Caco-2 (cell line): ENCODE measurements around the gene CCDC137. TPM values are rescaled to one million over a fixed set of nuclear protein-coding genes. Genes with fewer than 3 reads are reported as not detected.

Source experiments
- BruUV-seq: library from RNA; stranded (reverse); fragments of 400-500 nt; replicated peaks from 2 replicates; lab custom pipeline; 2021; lab: Mats Ljungman, UMichigan
- CTCF ChIA-PET: fragments of 300-600 bp; sonication (Branson Sonifier 250); formaldehyde crosslinking; loops from one replicate; lab custom pipeline; 2022; ENCODE audit warnings: antibody characterized with exemption; lab: Charles Lee
- POLR2A ChIA-PET: fragments of 300-600 bp; sonication (Branson Sonifier 250); formaldehyde crosslinking; loops from one replicate; lab custom pipeline; 2022; ENCODE audit warnings: antibody characterized with exemption; lab: Charles Lee
- DNase-seq, 2 experiments: peaks; one replicate each; pipeline versions ENCODE4 v3.0.0 to v3.0.0-alpha.2; 2020 to 2022
- H3K27me3 ChIP-seq: replicated peaks from 2 replicates; pipeline ENCODE4 v1.6.0; 2011; ENCODE audit warnings: low read length; ENCODE audit not compliant: control insufficient read depth, insufficient read depth
- H3K36me3 ChIP-seq: 2 replicates; pipeline ENCODE4 v1.5.1; 2011; ENCODE audit warnings: low read length; ENCODE audit not compliant: control insufficient read depth, insufficient read depth
- H3K4me1 ChIP-seq: fragments of 250-450 bp; sonication (Bioruptor Pico); 2 replicates; pipeline ENCODE4 v1.5.1; 2020; ENCODE audit warnings: mild to moderate bottlenecking
- H3K4me3 ChIP-seq: 2 replicates; pipeline ENCODE4 v1.5.1; 2011; ENCODE audit warnings: low read depth, mild to moderate bottlenecking, control low read depth, low read length
- H3K9me3 ChIP-seq: fragments of 250-450 bp; sonication (Bioruptor Pico); 2 replicates; pipeline ENCODE4 v1.5.1; 2020; ENCODE audit warnings: mild to moderate bottlenecking, moderate library complexity
- H3K27ac Mint-ChIP-seq: one replicate; pipeline ENCODE4 v1.8.0; 2022; ENCODE audit warnings: mixed read lengths; ENCODE audit not compliant: unreplicated experiment
- H3K27me3 Mint-ChIP-seq: one replicate; pipeline ENCODE4 v1.8.0; 2022; ENCODE audit warnings: mixed read lengths; ENCODE audit not compliant: insufficient read depth, unreplicated experiment
- H3K36me3 Mint-ChIP-seq: one replicate; pipeline ENCODE4 v1.8.0; 2022; ENCODE audit warnings: mild to moderate bottlenecking, mixed read lengths; ENCODE audit not compliant: insufficient read depth, unreplicated experiment
- H3K4me1 Mint-ChIP-seq: one replicate; pipeline ENCODE4 v1.8.0; 2022; ENCODE audit warnings: low read depth, mixed read lengths; ENCODE audit not compliant: unreplicated experiment
- H3K4me3 Mint-ChIP-seq: one replicate; pipeline ENCODE4 v1.8.0; 2022; ENCODE audit warnings: mild to moderate bottlenecking, moderate library complexity, mixed read lengths; ENCODE audit not compliant: unreplicated experiment
- H3K9me3 Mint-ChIP-seq: one replicate; pipeline ENCODE4 v1.8.0; 2022; ENCODE audit warnings: mixed read lengths; ENCODE audit not compliant: unreplicated experiment
- CTCF ChIP-seq, 2 experiments: fragments of 200-600 bp in 1 of 2; IDR thresholded peaks; 1 replicate in 1 of 2; 2 replicates in 1 of 2; pipeline versions ENCODE4 v1.5.1 to v1.8.0; 2011 to 2022; ENCODE audit warnings: antibody characterized with exemption in 1 of 2, control low read depth in 1 of 2, inconsistent platforms in 1 of 2, low read depth in 1 of 2, low read length in 1 of 2, mild to moderate bottlenecking in 1 of 2, moderate library complexity in 1 of 2; ENCODE audit not compliant: insufficient read depth in 1 of 2, severe bottlenecking in 1 of 2, unreplicated experiment in 1 of 2
- intact Hi-C: fragments of 100-400 bp; cut with micrococcal nuclease; formaldehyde crosslinking; loops from one replicate; pipeline ENCODE4 v1.10.0; 2022; ENCODE audit not compliant: unreplicated experiment
- total RNA-seq: library from RNA; stranded (reverse); gene quantifications from 2 replicates; pipeline ENCODE4 v1.2.3, GENCODE V29; 2022

CCDC137 gene
- total RNA-seq, 1 experiment from 2014 or later, result 50.5 TPM

- intact Hi-C loops, result no loop called here
- H3K36me3 Mint-ChIP-seq, result peaks cover 85% of the 10 kb centered on the region
These were observed 28.3 kb downstream of the CCDC137 start for GRCh38 chr17:81694810-81695209.

GRCh38 chr17:81695211-81695610, 28.7 kb downstream of the CCDC137 start:
- ChIA-PET POLR2A (no interaction called here), CTCF (interaction anchor here (1.0 kb wide), 1 partner anchor 179 kb away, joined by 3 read pairs; no protein-coding TSS in a partner anchor)
- Histone ChIP-seq H3K36me3 (peaks cover 2% of the 10 kb centered on the region), H3K9me3 (no peaks in the 10 kb centered on the region), H3K4me1 (no peaks in the 10 kb centered on the region), H3K27me3 (no peaks in the 10 kb centered on the region), H3K4me3 (no peak overlapping the region)
- Mint-ChIP-seq H3K27ac (no peak overlapping the region), H3K27me3 (no peaks in the 10 kb centered on the region), H3K4me1 (no peaks in the 10 kb centered on the region), H3K4me3 (no peak overlapping the region), H3K9me3 (no peaks in the 10 kb centered on the region), H3K36me3 (peaks cover 86% of the 10 kb centered on the region)
- intact Hi-C loops, result no loop called here
- no peak for DNase-seq
- BruUV-seq, result no TSS peak
- no peak for TF ChIP-seq CTCF (IDR thresholded peaks at IDR 0.05; ENCODE audit: insufficient read depth in 1 of 2, low read depth in 1 of 2, low read length in 1 of 2, severe bottlenecking in 1 of 2, unreplicated experiment in 1 of 2)

More at GRCh38 chr17:81694810-81695209, 28.3 kb downstream of the CCDC137 start:
- Histone ChIP-seq H3K4me3 (no peak overlapping the region), H3K27me3 (no peaks in the 10 kb centered on the region), H3K9me3 (no peaks in the 10 kb centered on the region), H3K4me1 (no peaks in the 10 kb centered on the region), H3K36me3 (peaks cover 3% of the 10 kb centered on the region)
- no peak overlapping the region for H3K4me3 Mint-ChIP-seq
- DNase-seq, result no peak
- H3K27me3 Mint-ChIP-seq, result no peaks in the 10 kb centered on the region
- TF ChIP-seq CTCF (IDR thresholded peaks at IDR 0.05; ENCODE audit: insufficient read depth in 1 of 2, low read depth in 1 of 2, low read length in 1 of 2, severe bottlenecking in 1 of 2, unreplicated experiment in 1 of 2), result no peak
- H3K9me3 Mint-ChIP-seq, result no peaks in the 10 kb centered on the region
- H3K27ac Mint-ChIP-seq, result no peak overlapping the region
- H3K4me1 Mint-ChIP-seq, result no peaks in the 10 kb centered on the region
- no TSS peak for BruUV-seq
- ChIA-PET CTCF (interaction anchor here (1.0 kb wide), 1 partner anchor 179 kb away, joined by 3 read pairs; no protein-coding TSS in a partner anchor), POLR2A (no interaction called here)

GRCh38 chr17:81695801-81696200, 29.3 kb downstream of the CCDC137 start:
- Histone ChIP-seq H3K4me3 (no peak overlapping the region), H3K27me3 (no peaks in the 10 kb centered on the region), H3K9me3 (no peaks in the 10 kb centered on the region), H3K4me1 (no peaks in the 10 kb centered on the region), H3K36me3 (peaks cover 2% of the 10 kb centered on the region)
- BruUV-seq, result no TSS peak
- Mint-ChIP-seq H3K36me3 (peaks cover 87% of the 10 kb centered on the region), H3K4me3 (no peak overlapping the region), H3K27ac (no peak overlapping the region), H3K4me1 (peaks cover 3% of the 10 kb centered on the region), H3K27me3 (no peaks in the 10 kb centered on the region), H3K9me3 (no peaks in the 10 kb centered on the region)
- no peak for DNase-seq
- intact Hi-C loops, result no loop called here
- POLR2A ChIA-PET, result no interaction called here
- CTCF ChIA-PET, result interaction anchor here (1.0 kb wide), 1 partner anchor 178 kb away, joined by 3 read pairs; no protein-coding TSS in a partner anchor
- TF ChIP-seq CTCF (IDR thresholded peaks at IDR 0.05; ENCODE audit: insufficient read depth in 1 of 2, low read depth in 1 of 2, low read length in 1 of 2, severe bottlenecking in 1 of 2, unreplicated experiment in 1 of 2), result no peak
